DOHH2 (cell line): ENCODE data around the gene UBXN4.

ENCODE experiments used
- H3F3A ChIP-seq: fragments of 200-600 bp; sonication (generic), shearing (Covaris generic); 2 replicates; pipeline ENCODE4 v1.6.0; 2016; ENCODE audit warnings: antibody characterized with exemption, mild to moderate bottlenecking; ENCODE audit not compliant: control insufficient read depth, insufficient read depth
- H3K27ac ChIP-seq: fragments of 200-600 bp; sonication (generic); 2 replicates; pipeline ENCODE4 v1.5.1; 2014; ENCODE audit warnings: low read depth, mild to moderate bottlenecking, low read length, moderate library complexity
- H3K27me3 ChIP-seq: fragments of 200-600 bp; sonication (generic); 2 replicates; pipeline ENCODE4 v1.6.1; 2014; ENCODE audit warnings: mild to moderate bottlenecking, low read length, mixed read lengths; ENCODE audit not compliant: control insufficient read depth
- H3K36me3 ChIP-seq: fragments of 200-600 bp; sonication (generic); 2 replicates; pipeline ENCODE4 v1.6.1; 2014; ENCODE audit warnings: mild to moderate bottlenecking, low read length, moderate library complexity, mixed read lengths; ENCODE audit not compliant: control insufficient read depth
- H3K4me1 ChIP-seq: fragments of 200-600 bp; sonication (generic); 2 replicates; pipeline ENCODE4 v1.6.1; 2014; ENCODE audit warnings: mild to moderate bottlenecking, low read length, mixed read lengths; ENCODE audit not compliant: control insufficient read depth
- H3K4me2 ChIP-seq: fragments of 200-600 bp; sonication (generic); 2 replicates; pipeline ENCODE4 v1.6.0; 2014; ENCODE audit warnings: mild to moderate bottlenecking, low read length, moderate library complexity
- H3K4me3 ChIP-seq: fragments of 200-600 bp; sonication (generic); 2 replicates; pipeline ENCODE4 v1.5.1; 2014; ENCODE audit warnings: mild to moderate bottlenecking, low read length, mixed read lengths
- H3K79me2 ChIP-seq: fragments of 200-600 bp; sonication (generic); 2 replicates; pipeline ENCODE4 v1.6.1; 2014; ENCODE audit warnings: mild to moderate bottlenecking, low read length, mixed read lengths; ENCODE audit not compliant: control insufficient read depth
- H3K9me2 ChIP-seq: fragments of 200-600 bp; sonication (generic); replicated peaks from 2 replicates; pipeline ENCODE4 v1.6.1; 2014; ENCODE audit warnings: mild to moderate bottlenecking, low read length, mixed read lengths; ENCODE audit not compliant: control insufficient read depth
- H3K9me3 ChIP-seq: fragments of 200-600 bp; sonication (generic); 2 replicates; pipeline ENCODE4 v1.6.1; 2014; ENCODE audit warnings: antibody characterized with exemption, low read length, mixed read lengths; ENCODE audit not compliant: control insufficient read depth, insufficient read depth
- H4K20me1 ChIP-seq: fragments of 200-600 bp; sonication (generic); 2 replicates; pipeline ENCODE4 v1.6.0; 2014; ENCODE audit warnings: low read depth, mild to moderate bottlenecking, antibody characterized with exemption, low read length, moderate library complexity; ENCODE audit not compliant: control insufficient read depth, insufficient read depth
- EZH2phosphoT487 ChIP-seq: fragments of 200-600 bp; sonication (generic); IDR thresholded peaks from 2 replicates; pipeline ENCODE4 v1.6.1; 2017; ENCODE audit warnings: borderline replicate concordance, mild to moderate bottlenecking, antibody characterized with exemption, low read length, moderate library complexity, mixed read lengths
- TF ChIP-seq, protein P1 (sequence below): fragments of 200-600 bp; sonication (generic); IDR thresholded peaks from one replicate; pipeline ENCODE4 v1.5.1; 2014; ENCODE audit warnings: antibody characterized with exemption, mild to moderate bottlenecking, low read depth, low read length; ENCODE audit not compliant: poor library complexity, severe bottlenecking

The UBXN4 gene

GRCh38 chr2:135733045-135733444, 8.6 kb upstream of the UBXN4 start:
- H4K20me1 ChIP-seq = no peaks in the 10 kb centered on the region
- H3K36me3 ChIP-seq = no peaks in the 10 kb centered on the region
- no peaks in the 10 kb centered on the region for H3K4me1 ChIP-seq

GRCh38 chr2:135736546-135736945, 5.1 kb upstream of the UBXN4 start:
- Histone ChIP-seq H3K4me1 (peaks cover 3% of the 10 kb centered on the region; the same call in 1 of the 2 replicates), H3K27me3 (no peaks in the 10 kb centered on the region), H3K79me2 (no peaks in the 10 kb centered on the region), H3K4me3 (no peak overlapping the region), H3K9me2 (no peaks in the 10 kb centered on the region; the same call in 1 of the 2 replicates), H3K36me3 (no peaks in the 10 kb centered on the region), H4K20me1 (no peaks in the 10 kb centered on the region), H3K4me2 (no peak overlapping the region), H3K27ac (no peak overlapping the region), H3F3A (no peaks in the 10 kb centered on the region), H3K9me3 (no peaks in the 10 kb centered on the region)
- no peak for TF ChIP-seq EZH2phosphoT487
- TF ChIP-seq, protein P1, sequence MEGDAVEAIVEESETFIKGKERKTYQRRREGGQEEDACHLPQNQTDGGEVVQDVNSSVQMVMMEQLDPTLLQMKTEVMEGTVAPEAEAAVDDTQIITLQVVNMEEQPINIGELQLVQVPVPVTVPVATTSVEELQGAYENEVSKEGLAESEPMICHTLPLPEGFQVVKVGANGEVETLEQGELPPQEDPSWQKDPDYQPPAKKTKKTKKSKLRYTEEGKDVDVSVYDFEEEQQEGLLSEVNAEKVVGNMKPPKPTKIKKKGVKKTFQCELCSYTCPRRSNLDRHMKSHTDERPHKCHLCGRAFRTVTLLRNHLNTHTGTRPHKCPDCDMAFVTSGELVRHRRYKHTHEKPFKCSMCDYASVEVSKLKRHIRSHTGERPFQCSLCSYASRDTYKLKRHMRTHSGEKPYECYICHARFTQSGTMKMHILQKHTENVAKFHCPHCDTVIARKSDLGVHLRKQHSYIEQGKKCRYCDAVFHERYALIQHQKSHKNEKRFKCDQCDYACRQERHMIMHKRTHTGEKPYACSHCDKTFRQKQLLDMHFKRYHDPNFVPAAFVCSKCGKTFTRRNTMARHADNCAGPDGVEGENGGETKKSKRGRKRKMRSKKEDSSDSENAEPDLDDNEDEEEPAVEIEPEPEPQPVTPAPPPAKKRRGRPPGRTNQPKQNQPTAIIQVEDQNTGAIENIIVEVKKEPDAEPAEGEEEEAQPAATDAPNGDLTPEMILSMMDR = no peak

More at GRCh38 chr2:135733045-135733444, 8.6 kb upstream of the UBXN4 start:
- Histone ChIP-seq H3K79me2 (no peaks in the 10 kb centered on the region), H3K9me3 (no peaks in the 10 kb centered on the region), H3K4me2 (no peak overlapping the region), H3F3A (no peaks in the 10 kb centered on the region), H3K9me2 (no peaks in the 10 kb centered on the region), H3K4me3 (no peak overlapping the region), H3K27me3 (no peaks in the 10 kb centered on the region), H3K27ac (no peak overlapping the region)
- TF ChIP-seq, protein P1 = no peak
- no peak for TF ChIP-seq EZH2phosphoT487

DNA sequence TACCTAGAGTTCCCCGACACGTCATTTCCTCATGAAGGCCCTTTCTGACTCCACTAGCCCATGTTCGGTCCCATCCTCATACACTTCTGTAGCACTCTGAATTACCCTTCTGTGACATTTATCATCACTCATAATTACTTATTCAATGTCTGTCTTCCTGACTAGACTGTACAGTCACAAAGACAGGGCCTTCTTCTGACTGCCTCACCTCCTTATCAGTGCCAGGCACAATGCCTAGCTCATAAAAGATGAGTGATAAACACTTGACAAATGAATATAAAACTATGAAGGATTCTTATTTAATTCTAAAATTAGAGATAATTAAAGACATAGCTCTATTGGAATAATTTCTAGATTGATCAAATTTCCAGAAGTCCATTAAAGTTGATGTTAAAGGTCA, 1.4 kb upstream of the UBXN4 start:
- no peaks in the 10 kb centered on the region; the same call in 1 of the 2 replicates for H3K9me2 ChIP-seq
- no peaks in the 10 kb centered on the region for H3K9me3 ChIP-seq
- H3K4me3 ChIP-seq = no peak overlapping the region
- H3K4me1 ChIP-seq = peaks cover 24% of the 10 kb centered on the region
- no peaks in the 10 kb centered on the region for H3F3A ChIP-seq
- TF ChIP-seq, protein P1 = no peak
- no peak for TF ChIP-seq EZH2phosphoT487
- peaks cover 36% of the 10 kb centered on the region for H3K79me2 ChIP-seq
- peaks cover 12% of the 10 kb centered on the region for H4K20me1 ChIP-seq
- H3K27ac ChIP-seq = no peak overlapping the region
- H3K36me3 ChIP-seq = peaks cover 22% of the 10 kb centered on the region
- H3K4me2 ChIP-seq = no peak overlapping the region
- no peaks in the 10 kb centered on the region for H3K27me3 ChIP-seq

GRCh38 chr2:135741043-135741394, 636 bp upstream of the UBXN4 start:
- TF ChIP-seq, protein P1 = no peak
- no peak for TF ChIP-seq EZH2phosphoT487
- peaks cover 44% of the 10 kb centered on the region for H3K79me2 ChIP-seq
- H3K36me3 ChIP-seq = peaks cover 29% of the 10 kb centered on the region
- peak overlapping the region; percentile 82 for H3K4me3 ChIP-seq
- no peak overlapping the region for H3K27ac ChIP-seq
- peaks cover 13% of the 10 kb centered on the region for H4K20me1 ChIP-seq
- no peaks in the 10 kb centered on the region; the same call in 1 of the 2 replicates for H3K9me2 ChIP-seq
- H3K4me1 ChIP-seq = peaks cover 24% of the 10 kb centered on the region
- H3K9me3 ChIP-seq = no peaks in the 10 kb centered on the region
- no peaks in the 10 kb centered on the region for H3F3A ChIP-seq
- peak overlapping the region; percentile 69; the same call in 1 of the 2 replicates for H3K4me2 ChIP-seq
- H3K27me3 ChIP-seq = no peaks in the 10 kb centered on the region
